Measurements from ENCODE around the gene NKD1.

The NKD1 gene

GRCh38 chr16:50645563-50646220, 97.5 kb downstream of the NKD1 start:
- DNase-seq (ENCODE audit: low spot score): no peak

DNA sequence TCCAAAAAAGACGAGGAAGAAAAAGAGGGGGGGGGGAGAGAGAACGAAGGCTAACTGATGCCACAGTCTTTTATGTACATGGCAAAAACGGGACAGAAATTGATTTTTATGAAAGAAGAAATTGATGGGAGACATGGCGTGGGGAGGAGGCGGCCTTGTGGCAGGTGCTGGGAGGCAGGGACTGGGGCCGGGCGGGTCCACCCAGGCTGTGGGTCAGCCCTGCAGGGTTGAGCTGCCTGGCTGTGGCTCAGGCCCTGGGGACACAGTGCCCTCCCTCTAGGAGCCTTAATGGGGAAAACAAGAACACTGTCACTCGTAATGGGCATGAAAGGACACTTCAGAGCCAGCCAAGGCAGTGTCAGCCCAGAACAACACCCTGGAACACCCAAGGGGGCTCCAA, 98.1 kb downstream of the NKD1 start:
- no peak for DNase-seq (ENCODE audit: low spot score)

DNA sequence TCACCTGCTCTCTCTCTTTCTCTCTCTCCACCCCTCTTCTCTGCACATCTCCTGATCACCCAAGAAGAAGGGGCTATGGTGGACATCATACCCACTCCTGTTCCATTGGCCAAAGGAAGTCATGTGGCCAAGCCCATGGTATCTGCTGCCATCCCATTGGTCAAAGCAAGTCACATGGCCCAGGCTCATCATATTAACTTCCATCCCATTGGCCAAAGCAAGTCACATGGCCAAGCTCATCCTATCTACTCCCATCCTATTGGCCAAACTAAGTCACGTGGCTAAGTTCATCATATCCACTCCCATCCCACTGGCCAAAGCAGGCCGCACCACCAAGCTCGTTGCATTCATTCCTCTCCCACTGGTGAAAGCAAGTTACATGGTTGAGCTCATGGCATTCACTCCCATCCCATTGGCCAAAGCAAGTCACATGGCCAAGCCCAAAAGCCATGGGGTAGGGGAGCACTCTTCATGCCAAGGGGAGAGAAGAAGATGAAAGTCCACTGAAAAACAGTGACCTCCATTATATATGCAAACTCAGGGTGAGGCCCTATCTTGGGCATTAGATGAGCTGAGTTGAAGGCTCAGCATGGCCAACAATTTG, 103.7 kb downstream of the NKD1 start:
- no peak for DNase-seq (ENCODE audit: low spot score)

DNA sequence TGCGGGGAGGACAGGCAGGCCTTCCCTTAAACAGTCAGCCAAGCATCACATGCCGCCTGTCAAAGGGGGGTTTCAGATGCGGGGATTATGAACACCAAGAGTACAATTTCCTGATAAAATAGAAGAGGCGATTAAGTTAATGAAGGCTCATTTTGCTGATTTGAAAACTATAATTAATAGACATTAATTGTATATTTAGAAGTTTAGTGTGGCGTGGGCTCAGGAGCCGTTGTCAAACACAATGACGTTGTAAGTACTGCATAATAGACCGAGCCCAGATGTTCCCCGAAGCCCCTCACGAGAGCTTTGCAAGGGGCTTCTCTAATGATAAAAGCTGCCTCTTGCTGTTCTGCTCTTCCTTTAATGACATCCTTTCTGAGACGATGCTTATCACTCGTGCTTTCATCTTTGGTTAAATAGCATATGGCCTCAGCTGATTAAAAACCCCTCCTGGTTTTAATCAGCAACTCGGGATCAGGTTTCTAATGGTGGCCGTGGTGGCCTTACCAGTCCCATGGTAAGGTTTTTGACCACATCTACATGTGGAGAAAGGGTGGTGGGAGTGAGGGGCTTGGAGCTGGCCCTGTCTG, 104.7 kb downstream of the NKD1 start:
- no peak for DNase-seq (ENCODE audit: low spot score)

DNA sequence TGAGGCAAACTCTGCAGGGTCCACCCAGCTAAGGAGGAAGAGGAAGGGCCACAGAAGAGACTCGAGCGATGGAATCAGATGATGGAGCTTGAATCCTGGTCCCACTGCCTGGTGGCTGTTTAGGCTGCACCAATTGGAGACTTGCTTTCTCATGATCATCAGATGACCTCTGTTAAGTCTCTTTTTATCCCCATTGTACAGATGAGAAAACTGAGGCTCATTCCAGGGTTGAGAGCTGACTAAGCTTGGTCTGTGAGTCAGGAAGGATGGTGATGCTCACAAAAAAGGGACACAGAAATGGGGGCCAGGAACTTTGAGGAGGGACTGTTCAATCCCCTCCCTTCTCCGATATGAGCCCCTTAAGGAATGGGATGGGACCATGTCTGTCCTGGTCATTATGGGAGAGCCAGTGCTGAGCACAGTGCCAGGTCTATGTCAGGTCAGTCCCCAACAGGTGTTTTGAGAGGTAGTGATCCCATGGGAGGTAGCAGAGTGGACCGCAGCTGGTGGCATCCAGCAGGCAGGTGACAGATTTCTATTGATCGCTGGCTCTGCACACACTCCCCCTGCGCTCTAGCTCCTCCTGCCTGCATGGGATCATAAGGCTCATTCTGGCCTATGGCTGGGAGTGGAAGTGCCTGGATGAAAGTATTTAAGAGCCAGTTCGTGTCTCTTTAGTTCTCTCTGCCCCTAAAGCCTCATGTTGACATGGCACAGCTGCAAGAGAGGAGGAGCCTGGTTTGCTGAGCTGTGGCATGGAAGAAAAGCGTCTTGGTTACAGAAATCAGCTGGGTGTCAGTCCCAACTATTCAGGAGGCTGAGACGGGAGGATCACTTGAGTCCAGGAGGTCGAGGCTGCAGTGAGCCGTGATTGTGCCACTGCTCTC, 105.7 kb downstream of the NKD1 start:
- DNase-seq (ENCODE audit: low spot score): no peak

- no peak for DNase-seq (ENCODE audit: low spot score)
These were observed 107.4 kb downstream of the NKD1 start for GRCh38 chr16:50655558-50656055.

DNA sequence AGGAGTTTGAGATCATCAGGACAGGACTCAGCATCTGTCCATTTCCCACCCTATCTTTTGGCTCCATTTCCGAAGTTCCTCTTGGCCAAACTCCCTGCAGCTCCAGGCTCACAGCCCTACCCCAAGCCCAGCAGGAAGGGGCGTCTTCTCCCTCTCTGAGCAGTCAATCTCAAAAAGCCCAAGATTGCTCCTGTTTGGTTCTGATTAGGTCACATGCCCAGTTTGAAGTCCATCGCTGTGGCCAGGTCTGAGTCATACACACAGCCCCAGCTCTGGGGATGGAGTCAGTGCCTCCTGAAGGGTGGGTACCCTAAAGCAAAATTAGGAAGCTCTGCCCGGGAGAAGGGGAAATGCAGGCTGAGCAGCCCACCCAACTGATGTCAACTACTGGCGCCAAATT, 109.0 kb downstream of the NKD1 start:
- peak; percentile 55 for DNase-seq (ENCODE audit: low spot score)

GRCh38 chr16:50659806-50660205, 111.6 kb downstream of the NKD1 start:
- DNase-seq (ENCODE audit: low spot score): no peak

DNA sequence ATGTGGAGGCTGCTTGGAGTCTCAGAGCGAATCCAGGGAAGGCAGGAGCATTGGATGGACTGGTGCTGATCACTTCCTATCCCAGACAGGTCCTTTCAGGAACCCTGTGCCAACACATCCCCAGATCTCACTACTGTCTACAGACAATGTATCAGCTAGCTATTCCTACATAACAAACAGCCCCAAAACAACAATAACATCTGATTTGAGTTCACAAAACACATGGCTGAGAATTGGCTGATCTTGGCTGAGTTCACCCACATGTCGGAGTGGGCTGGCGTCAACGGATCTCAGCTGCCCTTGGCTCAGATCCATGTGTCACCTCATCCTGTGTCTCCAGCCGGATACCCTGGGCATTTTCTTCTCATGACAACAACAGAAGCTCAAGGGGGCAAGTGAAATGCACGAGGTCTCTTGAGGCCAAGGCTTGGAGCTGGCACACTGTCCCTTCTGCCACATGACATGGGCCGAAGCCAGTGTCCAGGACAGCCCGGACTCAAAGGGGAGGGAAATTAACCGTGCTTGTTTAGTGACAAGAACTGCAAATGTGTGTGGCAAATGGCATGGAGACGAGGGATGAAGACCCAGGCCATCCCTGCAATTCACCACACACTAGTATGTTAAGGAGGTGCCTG, 114.2 kb downstream of the NKD1 start:
- DNase-seq (ENCODE audit: low spot score): no peak

DNA sequence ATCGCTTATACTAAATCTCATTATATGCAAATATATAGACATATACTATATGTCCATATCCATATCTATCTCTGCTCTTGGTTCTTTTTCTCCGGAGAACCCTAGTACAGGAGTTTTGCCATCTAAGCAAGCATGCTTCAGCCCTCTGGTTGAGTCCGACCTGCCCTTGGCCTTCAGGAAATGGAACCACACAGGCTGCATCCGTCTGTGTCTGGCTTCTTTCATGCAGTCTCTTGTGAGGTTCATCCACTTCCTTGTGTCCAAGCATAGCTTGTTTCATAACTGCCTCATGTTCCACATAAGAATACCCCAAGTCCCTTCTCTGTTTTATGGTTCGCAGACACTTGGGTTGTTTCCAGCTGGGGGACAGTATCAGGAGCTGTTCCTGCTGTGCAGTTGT, 116.1 kb downstream of the NKD1 start:
- no peak for DNase-seq (ENCODE audit: low spot score)

- peak; percentile 89 for DNase-seq (ENCODE audit: low spot score)
These were observed 117.1 kb downstream of the NKD1 start for GRCh38 chr16:50665128-50665878.

DNA sequence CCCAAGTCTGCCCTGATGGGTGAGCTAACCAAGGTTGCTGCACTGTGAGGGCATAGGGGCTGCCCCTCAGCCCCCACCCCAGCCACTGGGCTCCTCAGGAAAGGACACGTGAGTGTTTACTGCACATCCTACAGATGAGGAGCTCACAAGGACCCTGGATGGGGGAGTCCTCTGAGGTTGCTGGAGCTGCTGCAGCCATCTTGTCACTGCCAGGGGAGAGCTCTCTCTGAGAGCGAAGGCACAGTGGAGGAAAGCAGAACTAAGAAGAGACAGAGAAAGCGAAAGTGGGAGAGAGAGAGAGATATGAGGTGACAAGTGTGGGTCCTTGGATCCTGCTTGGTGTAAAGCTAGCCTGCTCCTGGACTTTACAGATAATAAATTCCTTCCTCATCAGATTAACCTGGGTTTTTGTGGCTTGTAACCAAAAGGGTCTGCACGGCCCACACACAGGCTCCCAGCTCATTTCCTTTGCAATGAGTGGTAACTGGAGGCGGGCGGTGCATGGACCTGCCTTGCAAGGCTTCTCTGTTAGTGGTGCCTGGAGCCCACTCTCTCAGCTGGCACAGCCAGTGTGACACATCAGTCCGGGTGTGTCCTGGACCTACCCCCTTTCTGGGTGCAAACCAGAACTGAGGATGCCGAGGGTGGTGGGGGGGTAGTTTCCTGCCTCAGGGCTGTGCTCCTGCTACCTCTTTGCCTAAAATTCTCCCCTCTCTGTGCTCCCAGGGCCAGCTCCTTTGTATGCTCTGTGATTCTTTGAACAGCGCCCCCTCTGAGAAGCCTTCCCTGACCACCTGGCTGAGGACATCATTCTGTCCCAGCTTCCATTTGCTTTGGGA, 118.7 kb downstream of the NKD1 start:
- DNase-seq (ENCODE audit: low spot score): no peak

DNA sequence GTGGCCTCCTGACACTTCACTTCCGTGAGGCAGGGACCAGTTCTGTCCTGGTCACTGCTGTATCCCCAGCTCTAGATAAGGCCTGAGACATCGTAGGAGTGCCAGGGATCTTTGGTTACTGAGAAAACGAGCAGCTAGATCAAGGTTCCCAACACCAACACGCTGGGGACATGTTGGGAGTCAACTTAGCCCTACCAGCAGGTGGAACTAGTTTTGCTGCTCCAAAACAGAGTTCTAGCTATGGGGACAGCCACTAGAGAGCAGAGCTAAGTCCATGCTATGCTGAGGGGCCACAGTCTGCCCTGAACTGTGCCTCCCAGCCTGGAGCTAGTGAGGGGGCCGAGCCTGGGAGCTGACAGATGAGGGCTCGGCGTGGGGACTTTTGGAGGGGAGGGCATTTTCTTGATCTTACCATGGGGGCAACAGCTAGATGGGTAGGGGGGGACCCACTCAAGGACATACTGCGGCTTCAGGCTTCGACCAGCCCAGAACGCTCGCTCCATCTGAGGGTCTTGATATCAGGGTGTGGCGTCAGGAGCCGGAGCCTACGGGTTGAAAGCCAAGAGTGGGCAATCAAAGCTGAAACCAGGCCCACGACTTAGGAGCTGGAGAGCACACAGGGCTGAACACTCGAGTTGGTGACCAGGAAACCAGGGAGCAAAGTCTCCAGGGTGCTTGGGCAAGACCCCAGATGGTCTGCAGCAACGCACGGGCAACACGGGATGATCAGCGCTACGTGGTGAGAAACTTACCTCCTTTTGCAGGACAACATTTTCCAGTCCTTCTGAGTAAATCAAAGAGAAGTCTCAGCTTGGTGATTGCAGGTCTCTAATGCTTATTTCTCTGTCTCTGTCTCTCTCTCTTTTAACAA, 119.5 kb downstream of the NKD1 start:
- no peak for DNase-seq (ENCODE audit: low spot score)

GRCh38 chr16:50668368-50669008, 120.3 kb downstream of the NKD1 start:
- DNase-seq (ENCODE audit: low spot score): no peak

GRCh38 chr16:50669741-50670140, 121.5 kb downstream of the NKD1 start:
- DNase-seq (ENCODE audit: low spot score): no peak

GRCh38 chr16:50670476-50670875, 122.3 kb downstream of the NKD1 start:
- no peak for DNase-seq (ENCODE audit: low spot score)

GRCh38 chr16:50671644-50672260, 123.6 kb downstream of the NKD1 start:
- no peak for DNase-seq (ENCODE audit: low spot score)

- DNase-seq (ENCODE audit: low spot score): no peak
These were observed 125.5 kb downstream of the NKD1 start for GRCh38 chr16:50673496-50674275.
